HEK293 (cell line): ENCODE measurements around the gene ZNF81.

ENCODE experiments used
- CTCF ChIA-PET: fragments of 350-600 bp; formaldehyde crosslinking; extraction: SDS; loops from one replicate; lab custom pipeline; 2021; ENCODE audit warnings: antibody characterized with exemption; lab: Yijun Ruan, JAX
- POLR2A ChIA-PET: fragments of 300-600 bp; formaldehyde crosslinking; extraction: SDS; loops from one replicate; lab custom pipeline; 2020; ENCODE audit warnings: antibody characterized with exemption, inconsistent platforms; lab: Yijun Ruan, JAX
- H3K27ac ChIP-seq: fragments of 200-500 bp; sonication (Bioruptor generic); 2 replicates; pipeline ENCODE4 v1.5.1; 2014; ENCODE audit warnings: low read depth, low read length, control low read depth, inconsistent platforms; ENCODE audit errors: extremely low read depth
- H3K36me3 ChIP-seq, 2 experiments: fragments of 200-500 bp in 1 of 2; sonication (Bioruptor generic) in 1 of 2; 1 replicate in 1 of 2; 2 replicates in 1 of 2; pipeline ENCODE4 v1.5.1; 2014 to 2017; ENCODE audit warnings: inconsistent platforms in 2 of 2, low read length in 2 of 2; ENCODE audit not compliant: control insufficient read depth in 2 of 2, insufficient read depth in 1 of 2
- H3K4me1 ChIP-seq: fragments of 200-500 bp; sonication (Bioruptor generic); 2 replicates; pipeline ENCODE4 v1.5.1; 2014; ENCODE audit warnings: mild to moderate bottlenecking, low read length, inconsistent platforms; ENCODE audit not compliant: control insufficient read depth, insufficient read depth
- H3K4me3 ChIP-seq: 2 replicates; pipeline ENCODE4 v1.5.1; 2011; ENCODE audit warnings: low read depth, mild to moderate bottlenecking, control low read depth, low read length, moderate library complexity
- H3K9me3 ChIP-seq: fragments of 200-500 bp; sonication (Bioruptor generic); 2 replicates; pipeline ENCODE4 v1.5.1; 2014; ENCODE audit warnings: low read depth, low read length, inconsistent platforms; ENCODE audit not compliant: control insufficient read depth, insufficient read depth
- ELK4 ChIP-seq: IDR thresholded peaks from 2 replicates; pipeline ENCODE4 v1.6.1; 2011; ENCODE audit warnings: mild to moderate bottlenecking, low read depth, low read length, borderline replicate concordance
- KLF7 ChIP-seq: fragments of 450-650 bp; formaldehyde crosslinking; IDR thresholded peaks from 2 replicates; pipeline ENCODE4 v1.5.1; 2016; ENCODE audit warnings: missing biosample characterization, missing genetic modification characterization, borderline replicate concordance
- KLF8 ChIP-seq: fragments of 450-650 bp; formaldehyde crosslinking; IDR thresholded peaks from 2 replicates; pipeline ENCODE4 v1.5.1; 2016; ENCODE audit warnings: missing biosample characterization, missing genetic modification characterization
- PRDM4 ChIP-seq: fragments of 450-650 bp; formaldehyde crosslinking; IDR thresholded peaks from 2 replicates; pipeline ENCODE4 v1.5.1; 2017; ENCODE audit warnings: missing biosample characterization, missing genetic modification characterization
- PRDM6 ChIP-seq: fragments of 450-650 bp; formaldehyde crosslinking; IDR thresholded peaks from 2 replicates; pipeline ENCODE4 v1.5.1; 2017; ENCODE audit warnings: missing biosample characterization, missing genetic modification characterization
- REST ChIP-seq: fragments of 450-650 bp; formaldehyde crosslinking; IDR thresholded peaks from 2 replicates; pipeline ENCODE4 v1.5.1; 2016; ENCODE audit warnings: missing biosample characterization, missing genetic modification characterization
- ZIC2 ChIP-seq: fragments of 450-650 bp; formaldehyde crosslinking; IDR thresholded peaks from 2 replicates; pipeline ENCODE4 v1.5.1; 2016; ENCODE audit warnings: missing biosample characterization, missing genetic modification characterization
- ZNF155 ChIP-seq: fragments of 450-650 bp; formaldehyde crosslinking; IDR thresholded peaks from 2 replicates; pipeline ENCODE4 v1.5.1; 2016; ENCODE audit warnings: missing biosample characterization, missing genetic modification characterization
- ZNF157 ChIP-seq: fragments of 450-650 bp; formaldehyde crosslinking; IDR thresholded peaks from 2 replicates; pipeline ENCODE4 v1.5.1; 2016; ENCODE audit warnings: missing biosample characterization, missing genetic modification characterization
- ZNF175 ChIP-seq: fragments of 450-650 bp; formaldehyde crosslinking; IDR thresholded peaks from 2 replicates; pipeline ENCODE4 v1.5.1; 2016; ENCODE audit warnings: missing biosample characterization, missing genetic modification characterization
- ZNF19 ChIP-seq: fragments of 450-650 bp; formaldehyde crosslinking; IDR thresholded peaks from 2 replicates; pipeline ENCODE4; 2016; ENCODE audit warnings: missing biosample characterization, missing genetic modification characterization, low read depth
- ZNF24 ChIP-seq: fragments of 450-650 bp; formaldehyde crosslinking; IDR thresholded peaks from 2 replicates; pipeline ENCODE4 v1.5.1; 2016; ENCODE audit warnings: missing biosample characterization, missing genetic modification characterization
- ZNF362 ChIP-seq: fragments of 450-650 bp; formaldehyde crosslinking; IDR thresholded peaks from 2 replicates; pipeline ENCODE4 v1.5.1; 2016; ENCODE audit warnings: missing biosample characterization, missing genetic modification characterization
- ZNF488 ChIP-seq: fragments of 450-650 bp; formaldehyde crosslinking; IDR thresholded peaks from 2 replicates; pipeline ENCODE4 v1.5.1; 2016; ENCODE audit warnings: missing biosample characterization, missing genetic modification characterization
- ZNF514 ChIP-seq: fragments of 450-650 bp; formaldehyde crosslinking; IDR thresholded peaks from 2 replicates; pipeline ENCODE4 v1.5.1; 2016; ENCODE audit warnings: missing biosample characterization, missing genetic modification characterization
- ZNF549 ChIP-seq: fragments of 450-650 bp; IDR thresholded peaks from 2 replicates; pipeline ENCODE4 v1.5.1; 2018; ENCODE audit warnings: missing biosample characterization, missing genetic modification characterization, mild to moderate bottlenecking, inconsistent platforms, moderate library complexity
- ZNF571 ChIP-seq: fragments of 450-650 bp; formaldehyde crosslinking; IDR thresholded peaks from 2 replicates; pipeline ENCODE4 v1.5.0; 2017; ENCODE audit warnings: missing biosample characterization, missing genetic modification characterization
- ZNF580 ChIP-seq: fragments of 450-650 bp; formaldehyde crosslinking; IDR thresholded peaks from 2 replicates; pipeline ENCODE4 v1.5.1; 2016; ENCODE audit warnings: missing biosample characterization, missing genetic modification characterization
- ZNF670 ChIP-seq: fragments of 450-650 bp; formaldehyde crosslinking; IDR thresholded peaks from 2 replicates; pipeline ENCODE4 v1.5.1; 2016; ENCODE audit warnings: missing biosample characterization, missing genetic modification characterization, low read depth
- ZNF792 ChIP-seq: fragments of 450-650 bp; formaldehyde crosslinking; IDR thresholded peaks from 2 replicates; pipeline ENCODE4 v1.5.1; 2016; ENCODE audit warnings: missing biosample characterization, missing genetic modification characterization

ZNF81 gene

GRCh38 chrX:47864785-47865184 lies 28.1 kb downstream of the ZNF81 start:
- CTCF ChIA-PET: interaction anchor here (0.6 to 1.4 kb wide), 2 partner anchors 11 to 66 kb away, joined by 3 to 4 read pairs; no protein-coding TSS in a partner anchor
- H3K4me3 ChIP-seq: no peak overlapping the region
- H3K36me3 ChIP-seq: peaks cover 0 to 18% of the 10 kb centered on the region in 2 experiments; a peak in 1 of 3 replicates
- POLR2A ChIA-PET: no interaction called here
- no peak overlapping the region for H3K27ac ChIP-seq
- no peaks in the 10 kb centered on the region for H3K4me1 ChIP-seq
- TF ChIP-seq ZNF19 (no peak), ZIC2 (tag by site-specific recombination) (no peak), REST (no peak), ZNF549 (tag by site-specific recombination) (no peak), ZNF571 (tag by site-specific recombination) (no peak), ELK4 (no peak), ZNF175 (tag by site-specific recombination) (no peak), ZNF157 (tag by site-specific recombination) (no peak), ZNF670 (tag by site-specific recombination) (no peak), PRDM6 (tag by site-specific recombination) (no peak), KLF7 (tag by site-specific recombination) (no peak), ZNF580 (no peak), KLF8 (no peak), ZNF155 (tag by site-specific recombination) (no peak), ZNF488 (no peak), ZNF792 (tag by site-specific recombination) (no peak), ZNF362 (no peak), ZNF514 (no peak), ZNF24 (tag by site-specific recombination) (no peak), PRDM4 (tag by site-specific recombination) (no peak)
- no peaks in the 10 kb centered on the region for H3K9me3 ChIP-seq
